Vagina (tissue), 2 donors: ENCODE measurements around the gene IWS1. TPM values are rescaled to one million over a fixed set of nuclear protein-coding genes. Genes with fewer than 3 reads are reported as not detected.

Experiments used
- DNase-seq, 2 donors: peaks; one replicate each; pipeline ENCODE4 v3.0.0-alpha.2; 2017; ENCODE audit errors: extremely low spot score in 2 of 2
- H3K27ac ChIP-seq: fragments of 200-600 bp; sonication (generic); one replicate; pipeline ENCODE4 v1.5.1; 2019
- H3K27me3 ChIP-seq: fragments of 200-600 bp; sonication (generic); one replicate; pipeline ENCODE4 v1.5.1; 2019
- H3K36me3 ChIP-seq, 2 donors: fragments of 200-600 bp; sonication (generic); one replicate each; pipeline ENCODE4 v1.5.1; 2017 to 2019
- H3K4me1 ChIP-seq: fragments of 200-600 bp; sonication (generic); one replicate; pipeline ENCODE4 v1.5.1; 2019
- H3K4me3 ChIP-seq, 2 donors: fragments of 200-600 bp; sonication (generic); 1 replicate in 1 of 2; 2 replicates in 1 of 2; pipeline ENCODE4 v1.5.1; 2016 to 2019
- H3K9me3 ChIP-seq: fragments of 200-600 bp; sonication (generic); one replicate; pipeline ENCODE4 v1.5.1; 2019
- POLR2A ChIP-seq, 2 donors: fragments of 450-650 bp; IDR thresholded peaks; one replicate each; pipeline ENCODE4 v1.6.1; 2017; ENCODE audit warnings: antibody characterized with exemption in 2 of 2, mild to moderate bottlenecking in 2 of 2, moderate library complexity in 2 of 2
- POLR2AphosphoS5 ChIP-seq, 2 donors: sonication (generic); formaldehyde crosslinking; IDR thresholded peaks; one replicate each; pipeline ENCODE4 v1.9.0; 2017; ENCODE audit warnings: antibody characterized with exemption in 2 of 2, mild to moderate bottlenecking in 2 of 2, low read depth in 1 of 2; ENCODE audit not compliant: insufficient read depth in 1 of 2
- intact Hi-C: fragments of 100-400 bp; cut with DNase I; formaldehyde crosslinking; loops from one replicate; pipeline ENCODE4 v1.15.1; 2023
- total RNA-seq: library from RNA; depleted of rRNA; stranded (reverse); fragments of >200 nt; gene quantifications from one replicate; pipeline ENCODE4 v1.2.3, GENCODE V29; 2016
- TF ChIP-seq, protein P1 (sequence below), 3 experiments: fragments of 450-650 bp in 2 of 3; fragments of 200-600 bp in 1 of 3; sonication (generic) in 1 of 3; IDR thresholded peaks; one replicate each; pipeline ENCODE4 v1.5.1; 2017 to 2019; ENCODE audit warnings: antibody characterized with exemption in 3 of 3, mild to moderate bottlenecking in 2 of 3, moderate library complexity in 2 of 3

Gene IWS1
- total RNA-seq, 1 donor from 2014 or later, result 40.8 TPM

- H3K4me3 ChIP-seq, result no peak overlapping the region
- H3K36me3 ChIP-seq, result peaks cover 0 to 7% of the 10 kb centered on the region in 2 donors
- H3K27me3 ChIP-seq, result no peaks in the 10 kb centered on the region
- no peaks in the 10 kb centered on the region for H3K9me3 ChIP-seq
- TF ChIP-seq POLR2AphosphoS5 (IDR thresholded peaks at IDR 0.05; ENCODE audit: insufficient read depth in 1 of 2, low read depth in 1 of 2), result no peak
- TF ChIP-seq, protein P1, sequence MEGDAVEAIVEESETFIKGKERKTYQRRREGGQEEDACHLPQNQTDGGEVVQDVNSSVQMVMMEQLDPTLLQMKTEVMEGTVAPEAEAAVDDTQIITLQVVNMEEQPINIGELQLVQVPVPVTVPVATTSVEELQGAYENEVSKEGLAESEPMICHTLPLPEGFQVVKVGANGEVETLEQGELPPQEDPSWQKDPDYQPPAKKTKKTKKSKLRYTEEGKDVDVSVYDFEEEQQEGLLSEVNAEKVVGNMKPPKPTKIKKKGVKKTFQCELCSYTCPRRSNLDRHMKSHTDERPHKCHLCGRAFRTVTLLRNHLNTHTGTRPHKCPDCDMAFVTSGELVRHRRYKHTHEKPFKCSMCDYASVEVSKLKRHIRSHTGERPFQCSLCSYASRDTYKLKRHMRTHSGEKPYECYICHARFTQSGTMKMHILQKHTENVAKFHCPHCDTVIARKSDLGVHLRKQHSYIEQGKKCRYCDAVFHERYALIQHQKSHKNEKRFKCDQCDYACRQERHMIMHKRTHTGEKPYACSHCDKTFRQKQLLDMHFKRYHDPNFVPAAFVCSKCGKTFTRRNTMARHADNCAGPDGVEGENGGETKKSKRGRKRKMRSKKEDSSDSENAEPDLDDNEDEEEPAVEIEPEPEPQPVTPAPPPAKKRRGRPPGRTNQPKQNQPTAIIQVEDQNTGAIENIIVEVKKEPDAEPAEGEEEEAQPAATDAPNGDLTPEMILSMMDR (IDR thresholded peaks at IDR 0.05), result no peak
- TF ChIP-seq POLR2A (IDR thresholded peaks at IDR 0.05), result no peak
- no peak for DNase-seq
- intact Hi-C loops, result no loop called here
- H3K27ac ChIP-seq, result no peak overlapping the region
- no peaks in the 10 kb centered on the region for H3K4me1 ChIP-seq
Observed at GRCh38 chr2:127464470-127465257, 61.6 kb downstream of the IWS1 start.

GRCh38 chr2:127463155-127463991 lies 62.9 kb downstream of the IWS1 start:
- no peaks in the 10 kb centered on the region for H3K36me3 ChIP-seq
- H3K27ac ChIP-seq, result no peak overlapping the region
- intact Hi-C loops, result no loop called here
- no peak for TF ChIP-seq POLR2AphosphoS5 (IDR thresholded peaks at IDR 0.05; ENCODE audit: insufficient read depth in 1 of 2, low read depth in 1 of 2)
- TF ChIP-seq, protein P1 (IDR thresholded peaks at IDR 0.05), result no peak
- TF ChIP-seq POLR2A (IDR thresholded peaks at IDR 0.05), result no peak
- DNase-seq, result no peak
- no peaks in the 10 kb centered on the region for H3K27me3 ChIP-seq
- H3K9me3 ChIP-seq, result no peaks in the 10 kb centered on the region
- no peak overlapping the region for H3K4me3 ChIP-seq
- no peaks in the 10 kb centered on the region for H3K4me1 ChIP-seq

DNA sequence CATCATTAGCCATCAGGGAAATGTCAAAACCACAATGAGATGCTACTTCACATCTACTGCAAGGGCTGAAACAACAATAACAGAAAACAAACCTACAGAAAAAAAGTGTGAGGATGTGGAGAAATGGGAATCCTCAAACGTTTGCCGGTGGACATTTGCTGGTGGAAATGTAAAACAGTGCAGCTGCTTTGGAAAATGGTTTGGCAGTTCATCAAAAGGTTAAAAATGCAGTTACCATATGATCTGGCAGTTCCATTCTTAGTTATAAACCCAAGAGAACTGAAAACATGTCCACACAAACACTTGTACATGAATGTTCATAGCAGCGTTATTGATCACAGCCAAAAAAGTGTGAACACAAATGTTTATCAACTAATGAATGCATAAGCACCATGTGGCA lies 63.8 kb downstream of the IWS1 start:
- intact Hi-C loops, result no loop called here
- Histone ChIP-seq H3K36me3 (no peaks in the 10 kb centered on the region), H3K27me3 (no peaks in the 10 kb centered on the region), H3K4me3 (no peak overlapping the region), H3K4me1 (no peaks in the 10 kb centered on the region), H3K9me3 (no peaks in the 10 kb centered on the region), H3K27ac (no peak overlapping the region)
- no peak for DNase-seq
- TF ChIP-seq POLR2A (IDR thresholded peaks at IDR 0.05) (no peak), POLR2AphosphoS5 (IDR thresholded peaks at IDR 0.05; ENCODE audit: insufficient read depth in 1 of 2, low read depth in 1 of 2) (no peak)
- TF ChIP-seq, protein P1 (IDR thresholded peaks at IDR 0.05), result no peak

GRCh38 chr2:127456960-127457359 lies 69.3 kb downstream of the IWS1 start:
- Histone ChIP-seq H3K9me3 (no peaks in the 10 kb centered on the region), H3K36me3 (no peaks in the 10 kb centered on the region), H3K27me3 (no peaks in the 10 kb centered on the region), H3K4me1 (no peaks in the 10 kb centered on the region), H3K4me3 (no peak overlapping the region), H3K27ac (no peak overlapping the region)
- DNase-seq, result no peak
- TF ChIP-seq POLR2A (IDR thresholded peaks at IDR 0.05) (no peak), POLR2AphosphoS5 (IDR thresholded peaks at IDR 0.05; ENCODE audit: insufficient read depth in 1 of 2, low read depth in 1 of 2) (no peak)
- TF ChIP-seq, protein P1 (IDR thresholded peaks at IDR 0.05), result no peak
- intact Hi-C loops, result no loop called here
